ENCODE data around the gene CXCL6.

Gene CXCL6

DNA sequence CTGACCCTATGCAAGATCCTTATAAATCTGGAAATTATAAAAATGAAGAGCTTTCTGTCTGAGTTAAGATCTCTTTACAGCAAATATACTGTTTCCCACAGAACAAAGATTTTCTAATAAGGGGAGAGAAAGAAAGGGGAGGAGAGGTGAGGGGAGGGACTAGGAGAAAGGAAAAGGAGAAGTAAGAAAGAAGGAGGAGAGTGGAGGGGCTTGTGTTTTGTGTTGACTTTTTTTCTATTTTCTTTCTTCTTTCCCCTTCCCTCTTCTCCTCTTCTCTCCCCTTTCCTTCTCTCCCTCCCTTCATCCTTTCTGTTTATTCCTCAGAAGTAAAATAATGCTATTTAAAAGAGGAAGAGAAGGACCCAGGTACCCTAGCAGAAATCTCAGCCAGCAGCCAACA, 6.2 kb downstream of the CXCL6 start:
- DNase-seq (ENCODE audit: low read depth, low spot score): no peak

DNA sequence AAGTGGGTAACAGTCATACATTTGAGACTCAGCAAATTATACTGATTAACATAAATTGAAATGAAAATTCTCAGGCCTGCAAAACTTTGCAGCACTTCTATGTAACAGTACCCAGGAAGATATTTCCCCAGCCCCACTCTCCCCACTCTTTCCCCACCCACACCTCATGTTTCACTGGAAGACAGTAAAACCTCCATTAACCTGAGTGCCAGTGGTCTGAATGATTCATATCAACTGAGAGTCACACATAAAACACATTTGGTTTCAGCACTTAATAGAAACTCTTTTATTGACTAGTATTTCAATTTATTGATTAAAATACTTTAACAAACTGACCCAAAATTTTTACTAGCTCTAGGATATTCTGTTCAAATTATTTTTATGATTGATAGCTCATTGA, 6.9 kb downstream of the CXCL6 start:
- no peak for DNase-seq (ENCODE audit: low read depth, low spot score)

DNA sequence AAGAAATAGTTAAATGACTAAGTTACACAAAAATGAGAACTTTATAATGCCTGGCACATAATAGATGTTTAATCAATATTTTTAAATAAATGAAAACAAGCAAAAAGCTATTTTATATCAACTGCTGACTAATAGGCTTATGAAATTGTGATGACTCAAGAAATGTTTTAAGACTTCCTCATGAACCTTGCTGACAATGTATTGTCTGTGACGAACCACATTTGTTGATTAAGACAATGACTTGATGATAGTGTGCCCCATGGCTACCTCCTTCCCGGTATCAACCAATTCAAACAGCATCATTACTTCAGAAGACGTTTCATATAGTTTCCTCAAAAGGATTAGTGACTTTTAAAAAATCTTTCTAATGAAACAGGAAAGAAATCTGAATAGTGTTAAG, 7.9 kb downstream of the CXCL6 start:
- no peak for DNase-seq (ENCODE audit: low read depth, low spot score)

DNA sequence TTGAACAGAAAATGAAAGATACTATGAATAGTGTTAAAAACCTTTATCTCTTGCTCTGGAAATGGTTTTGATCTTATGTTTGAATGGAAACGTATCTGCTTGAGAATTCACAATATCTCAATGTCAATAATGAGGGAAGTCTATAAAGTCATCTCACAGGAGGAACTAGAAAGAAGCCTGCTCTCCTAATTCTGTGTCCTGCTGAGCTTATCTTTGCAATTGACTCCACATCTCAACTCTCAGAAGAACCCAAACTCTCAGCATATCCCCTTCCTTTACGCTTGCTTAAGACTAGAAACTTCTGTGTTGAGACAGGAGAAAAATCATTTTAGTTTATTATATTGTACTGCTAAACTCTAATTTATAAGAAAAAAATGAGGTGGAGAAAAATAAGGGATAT, 8.3 kb downstream of the CXCL6 start:
- DNase-seq (ENCODE audit: low read depth, low spot score): no peak

DNA sequence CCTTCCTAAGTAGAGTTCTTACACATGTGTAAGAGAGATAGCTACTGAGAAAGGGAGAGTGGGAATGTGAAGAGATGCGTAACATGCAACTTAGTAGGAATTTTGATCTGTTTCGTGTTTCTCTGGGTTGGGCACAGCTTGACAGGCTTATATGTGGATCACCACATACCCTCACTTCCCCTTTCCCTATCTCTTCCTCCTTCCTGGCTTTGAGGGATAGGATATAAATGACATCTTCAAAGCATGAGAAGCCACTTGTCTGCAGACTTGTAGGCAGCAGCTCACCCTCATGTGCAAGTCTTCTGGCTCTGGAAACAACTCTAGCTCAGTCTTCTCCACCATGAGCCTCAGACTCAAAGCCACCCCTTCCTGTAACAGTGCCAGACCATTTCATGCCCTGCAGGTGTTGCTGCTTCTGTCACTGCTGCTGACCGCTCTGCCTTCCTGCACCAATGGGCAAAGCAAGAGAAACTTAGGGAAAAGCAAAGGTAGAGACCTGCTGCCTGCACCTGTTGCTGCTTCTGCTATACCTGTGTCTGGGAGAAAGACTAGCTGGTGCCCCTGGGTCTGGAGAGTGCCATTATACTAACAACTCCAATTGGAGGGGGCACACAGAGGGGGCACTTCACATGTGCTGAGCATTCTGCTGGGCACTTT, 11.2 kb downstream of the CXCL6 start:
- DNase-seq (ENCODE audit: low read depth, low spot score): no peak

DNA sequence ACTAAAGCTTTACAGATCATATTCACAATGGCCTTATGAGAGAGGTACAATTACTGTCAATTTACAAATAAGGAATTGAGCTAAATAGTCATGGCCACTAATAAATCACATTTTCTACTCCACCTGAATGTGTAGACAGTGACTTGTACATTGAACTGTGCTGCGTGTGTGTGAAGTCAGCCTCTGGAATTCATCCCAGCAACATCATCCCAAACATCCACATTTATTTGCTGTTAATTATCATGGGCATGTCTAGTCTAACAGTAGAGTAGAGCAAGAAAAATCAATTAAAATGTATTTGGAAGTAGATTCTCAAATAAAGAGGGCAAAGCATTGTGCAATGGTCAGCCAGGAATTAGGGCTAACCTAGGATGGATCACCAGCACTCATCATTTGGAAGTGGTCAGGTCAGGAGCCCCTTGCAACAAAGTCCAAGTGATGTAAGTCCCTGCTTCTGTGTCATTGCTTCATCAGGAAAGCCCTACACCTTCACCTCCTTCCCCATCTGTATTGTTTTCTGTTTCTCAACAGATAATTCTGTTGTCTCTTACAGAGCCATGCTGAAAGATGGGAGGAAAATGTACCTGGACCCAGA, 11.8 kb downstream of the CXCL6 start:
- no peak for DNase-seq (ENCODE audit: low read depth, low spot score)

DNA sequence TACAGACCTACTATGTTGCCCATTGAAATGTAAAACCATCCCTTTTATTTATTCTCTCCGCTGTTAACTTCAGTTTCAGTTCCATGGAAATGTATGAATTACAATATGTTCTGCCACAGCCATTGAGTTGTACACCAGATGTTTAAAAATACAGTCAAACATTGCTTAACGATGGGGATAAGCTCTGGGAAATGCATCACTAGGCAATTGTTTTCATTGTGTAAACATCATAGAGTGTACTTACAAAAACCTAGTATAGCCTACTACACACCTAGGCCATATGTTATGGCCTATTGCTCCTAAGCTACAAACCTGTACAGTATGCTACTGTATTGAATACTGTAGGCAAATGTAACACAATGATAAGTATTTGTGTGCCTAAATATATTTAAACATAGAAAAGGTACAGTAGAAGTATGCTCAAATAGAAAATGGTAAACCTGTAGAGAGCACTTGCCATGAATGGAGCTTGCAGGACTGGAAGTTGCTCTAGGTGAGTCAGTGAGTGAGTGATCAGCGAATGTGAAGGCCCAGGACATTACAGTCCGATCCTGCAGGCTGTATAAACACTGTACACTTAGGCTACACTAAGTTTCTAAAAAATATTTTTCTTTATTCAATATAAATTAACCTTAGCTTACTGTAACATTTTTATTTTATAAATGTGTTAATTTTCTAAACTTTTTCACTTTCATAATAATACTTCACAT, 13.9 kb downstream of the CXCL6 start:
- DNase-seq (ENCODE audit: low read depth, low spot score): no peak

DNA sequence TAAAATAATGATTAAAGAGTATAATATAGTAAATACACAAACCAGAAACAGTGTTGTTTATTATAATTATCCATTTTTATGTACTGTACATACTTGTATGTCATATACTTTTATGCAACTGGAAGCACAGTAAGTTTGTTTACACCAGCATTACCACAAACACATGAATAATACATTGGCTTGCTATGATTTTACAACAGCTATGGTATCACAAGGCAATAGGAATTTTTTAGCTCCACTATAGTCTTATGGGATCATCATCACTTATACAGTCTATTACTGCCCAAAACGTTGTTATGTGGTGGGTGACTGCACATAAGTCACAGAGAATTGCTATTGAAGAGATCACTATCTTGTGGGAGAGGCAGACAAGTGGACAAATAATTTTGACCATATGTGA, 14.8 kb downstream of the CXCL6 start:
- DNase-seq (ENCODE audit: low read depth, low spot score): no peak

DNA sequence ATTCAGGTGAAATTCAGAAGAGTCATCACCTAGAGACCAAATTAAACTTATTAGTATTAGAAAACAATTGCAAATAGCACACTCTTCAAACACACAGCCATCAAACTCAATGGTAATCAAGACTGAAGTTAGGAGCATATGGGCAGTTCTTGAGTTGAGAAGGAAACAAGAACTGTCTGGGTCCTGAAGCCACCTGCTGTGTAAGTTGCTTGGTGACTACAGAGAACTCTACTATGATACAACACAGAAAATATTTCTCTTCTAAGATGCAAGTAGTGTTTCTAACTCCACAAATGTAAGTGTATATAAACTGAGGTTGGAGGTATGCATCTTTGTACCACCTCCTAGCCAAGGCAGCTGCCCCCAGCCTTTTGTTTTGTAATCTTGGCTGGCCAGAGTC, 16.3 kb downstream of the CXCL6 start:
- DNase-seq (ENCODE audit: low read depth, low spot score): no peak

DNA sequence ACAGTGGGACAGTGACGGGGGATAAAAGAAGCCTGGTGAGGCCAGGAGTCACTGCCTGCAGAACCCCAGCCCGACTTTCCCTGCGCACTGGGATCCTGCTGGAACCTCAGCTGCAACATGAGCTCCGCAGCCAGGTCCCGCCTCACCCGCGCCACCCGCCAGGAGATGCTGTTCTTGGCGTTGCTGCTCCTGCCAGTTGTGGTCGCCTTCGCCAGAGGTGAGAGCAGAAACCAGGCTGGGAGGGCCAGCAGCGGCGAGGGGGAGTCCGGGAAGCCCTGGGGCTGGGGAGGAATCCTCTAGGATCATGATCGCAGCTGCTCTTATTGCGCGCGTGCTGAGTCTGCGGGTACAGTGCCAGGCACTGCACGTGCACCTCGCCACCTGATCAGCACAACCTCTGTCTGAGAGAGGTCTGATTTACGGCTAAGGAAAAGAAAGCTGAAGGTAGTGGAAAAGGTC, 16.8 kb downstream of the CXCL6 start, which contains the start of gene PF4V1:
Gene PF4V1 (plus strand): TSS at position 51 of the 459 bp plus-strand sequence. CDS start 67 bp downstream, at position 118.
- DNase-seq (ENCODE audit: low read depth, low spot score): no peak

DNA sequence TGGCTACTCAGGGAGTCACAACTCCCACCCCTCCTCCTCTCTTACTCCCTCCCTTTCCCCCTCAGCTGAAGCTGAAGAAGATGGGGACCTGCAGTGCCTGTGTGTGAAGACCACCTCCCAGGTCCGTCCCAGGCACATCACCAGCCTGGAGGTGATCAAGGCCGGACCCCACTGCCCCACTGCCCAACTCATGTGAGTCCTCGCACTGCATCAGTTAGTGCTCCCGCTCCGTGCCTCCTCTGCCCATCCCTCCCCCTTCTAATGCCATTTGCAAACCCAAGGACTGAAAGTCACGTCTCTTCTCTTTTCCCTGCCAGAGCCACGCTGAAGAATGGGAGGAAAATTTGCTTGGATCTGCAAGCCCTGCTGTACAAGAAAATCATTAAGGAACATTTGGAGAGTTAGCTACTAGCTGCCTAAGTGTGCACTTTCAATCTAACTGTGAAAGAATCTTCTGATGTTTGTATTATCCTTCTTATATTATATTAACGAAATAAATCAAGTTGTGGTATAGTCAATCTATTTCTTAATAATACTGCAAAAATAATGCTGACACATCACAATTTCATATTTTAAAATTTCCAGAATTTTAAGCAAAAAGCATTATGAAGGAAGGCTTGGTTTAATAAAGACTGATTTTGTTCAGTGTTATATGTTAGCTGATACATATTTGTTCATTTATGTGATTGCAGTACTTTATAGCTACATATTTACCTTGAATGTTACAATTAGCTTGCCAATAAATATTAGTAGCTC, 17.4 kb downstream of the CXCL6 start:
- no peak for DNase-seq (ENCODE audit: low read depth, low spot score)

DNA sequence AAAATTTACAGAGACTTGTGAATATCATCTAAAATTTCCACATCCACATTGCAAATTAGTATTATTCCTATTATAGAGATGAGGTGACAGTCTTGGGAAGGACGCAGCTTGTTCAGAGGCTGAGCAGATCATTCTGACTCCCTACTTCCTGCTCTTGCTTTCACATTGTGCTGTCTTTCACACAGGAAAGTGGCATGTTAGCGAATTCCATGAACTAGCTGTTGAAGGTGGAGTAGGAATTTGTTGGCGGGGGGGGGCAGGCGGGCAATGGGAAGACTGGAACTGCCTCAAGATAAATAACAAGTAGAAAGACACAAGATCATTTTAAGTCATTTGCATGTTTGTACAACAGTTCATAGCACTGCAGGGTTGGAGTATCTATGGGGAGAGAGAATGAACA, 18.9 kb downstream of the CXCL6 start:
- DNase-seq (ENCODE audit: low read depth, low spot score): no peak

DNA sequence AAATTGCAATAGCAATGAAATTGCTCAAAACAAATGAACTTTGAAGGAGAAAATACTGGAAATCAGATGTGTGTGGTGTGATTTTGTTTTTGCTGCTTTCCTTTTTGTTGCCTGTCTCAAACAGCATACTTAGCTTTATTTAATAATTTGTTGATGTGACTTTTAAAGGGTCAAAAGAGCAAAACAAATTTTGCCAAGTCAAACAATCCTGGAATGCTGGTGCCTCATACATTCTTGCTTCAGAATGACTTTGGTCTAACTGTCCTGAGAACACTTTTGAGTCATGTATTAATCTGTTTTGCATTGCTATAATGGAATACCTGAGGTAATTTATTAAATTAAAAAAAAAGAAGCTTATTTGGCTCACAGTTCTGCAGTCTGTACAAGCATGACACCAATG, 20.0 kb downstream of the CXCL6 start:
- DNase-seq (ENCODE audit: low read depth, low spot score): no peak

DNA sequence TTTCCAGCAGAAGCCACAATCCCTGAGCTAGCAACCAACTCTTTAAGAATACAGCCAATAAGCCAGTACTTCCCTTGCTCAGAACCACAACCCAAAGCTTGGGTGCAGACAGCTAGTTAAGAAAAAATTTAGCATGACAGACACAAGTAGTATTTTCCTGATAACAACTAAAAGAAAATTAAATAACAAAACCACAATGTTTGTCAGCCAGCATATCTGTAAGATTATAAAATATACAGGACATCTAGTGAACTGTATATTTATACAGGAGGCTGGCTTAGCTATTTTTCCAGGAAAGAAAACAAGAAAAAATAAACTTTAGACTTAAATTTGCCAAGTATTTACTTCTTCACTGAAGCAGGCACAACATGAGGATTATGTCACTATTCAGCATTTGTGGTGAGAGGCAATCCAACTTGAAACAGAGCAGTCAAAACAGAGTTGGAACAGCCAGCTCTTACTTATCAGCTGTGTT, 23.2 kb downstream of the CXCL6 start:
- DNase-seq (ENCODE audit: low read depth, low spot score): no peak

DNA sequence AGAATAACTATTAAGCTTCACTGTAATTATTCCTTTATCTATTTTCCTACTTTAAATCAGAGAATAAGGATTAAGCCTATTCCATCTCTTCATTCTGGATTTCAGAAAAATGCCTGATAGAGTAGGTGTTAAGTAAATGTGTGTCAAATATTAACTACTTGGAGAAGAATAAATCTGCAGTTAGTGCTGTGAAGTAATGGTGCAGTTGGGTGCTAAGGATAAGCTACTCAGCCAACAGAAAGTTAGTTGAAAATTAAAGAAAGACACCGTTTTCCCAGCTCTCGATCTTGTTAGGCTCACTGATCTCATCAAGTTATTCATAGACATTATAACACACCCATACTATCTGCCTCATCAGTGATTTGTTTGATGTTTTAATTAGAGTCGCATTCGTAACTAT, 23.7 kb downstream of the CXCL6 start:
- DNase-seq (ENCODE audit: low read depth, low spot score): no peak

DNA sequence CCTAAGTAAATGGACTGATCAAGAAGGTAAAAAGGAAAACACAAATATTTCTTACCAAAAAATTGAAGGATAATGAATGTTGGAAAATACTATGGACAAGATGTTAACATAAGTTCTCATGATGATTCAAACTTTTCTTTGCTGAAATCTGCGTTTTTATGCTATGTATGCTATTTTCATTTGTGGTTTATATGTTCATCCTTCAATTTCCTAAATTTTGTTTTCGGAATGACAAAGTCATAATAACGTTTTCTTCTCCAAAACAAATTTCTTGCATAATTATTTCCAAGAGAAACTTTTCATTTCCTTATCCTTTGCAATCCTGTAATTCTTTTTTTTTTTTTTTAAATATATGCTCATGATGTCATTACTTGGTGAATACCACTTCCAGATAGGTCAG, 24.4 kb downstream of the CXCL6 start:
- no peak for DNase-seq (ENCODE audit: low read depth, low spot score)

DNA sequence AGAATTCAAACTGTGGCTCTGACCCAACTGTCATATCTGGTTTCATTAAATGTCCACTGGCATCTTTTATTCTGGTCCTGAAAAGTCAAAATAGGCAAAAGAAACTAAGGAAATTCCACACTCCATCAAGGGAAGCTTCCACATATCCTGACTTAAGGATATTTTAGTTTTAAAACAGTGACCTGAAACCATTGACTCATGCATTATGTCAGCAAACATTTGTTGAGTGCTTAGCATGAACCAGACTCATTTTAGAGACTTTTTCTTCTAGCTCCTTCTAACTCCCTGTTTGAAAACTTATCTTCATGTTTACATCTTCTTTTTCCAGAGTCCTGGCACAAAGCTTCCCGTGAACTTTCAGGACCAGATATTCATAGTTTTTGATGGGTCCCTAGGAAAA, 25.8 kb downstream of the CXCL6 start:
- no peak for DNase-seq (ENCODE audit: low read depth, low spot score)

DNA sequence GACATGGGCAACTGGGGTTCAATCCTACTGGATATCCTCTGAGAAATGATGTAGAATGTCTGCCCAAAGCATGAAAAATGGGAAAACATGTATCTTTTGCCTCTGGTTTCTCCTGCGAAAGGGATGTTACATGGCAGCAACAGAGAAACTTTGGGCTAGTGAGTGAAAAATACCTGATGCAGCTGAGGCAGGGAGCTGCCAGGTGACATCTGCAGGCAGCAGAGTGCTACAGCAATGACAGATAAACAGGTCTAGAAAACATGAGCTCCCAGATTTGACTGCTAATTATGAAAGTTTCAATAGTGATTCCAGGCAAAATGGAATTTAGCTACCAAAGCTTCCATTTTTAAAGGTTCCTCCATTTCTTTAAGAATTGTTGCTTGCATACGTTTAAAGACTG, 27.9 kb downstream of the CXCL6 start:
- DNase-seq (ENCODE audit: low read depth, low spot score): no peak

DNA sequence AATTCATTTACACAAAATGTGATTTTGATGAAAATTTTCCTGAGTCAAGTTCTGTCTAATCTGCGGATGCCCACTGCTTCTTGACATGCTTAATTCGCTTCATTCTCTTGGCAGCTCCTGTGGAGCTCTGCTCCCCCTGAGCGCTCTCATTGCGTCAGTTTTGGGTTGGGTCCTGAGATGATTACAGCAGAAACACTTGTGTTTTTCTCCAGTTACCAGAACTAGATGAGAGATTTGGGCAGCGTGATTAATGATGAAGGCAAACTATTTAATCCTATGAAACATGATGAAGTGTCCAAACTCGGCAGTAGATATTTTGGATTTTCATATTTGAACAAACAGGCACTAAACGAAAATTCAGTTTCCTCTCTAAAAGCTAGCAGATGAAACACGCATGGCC, 28.5 kb downstream of the CXCL6 start:
- DNase-seq (ENCODE audit: low read depth, low spot score): no peak

DNA sequence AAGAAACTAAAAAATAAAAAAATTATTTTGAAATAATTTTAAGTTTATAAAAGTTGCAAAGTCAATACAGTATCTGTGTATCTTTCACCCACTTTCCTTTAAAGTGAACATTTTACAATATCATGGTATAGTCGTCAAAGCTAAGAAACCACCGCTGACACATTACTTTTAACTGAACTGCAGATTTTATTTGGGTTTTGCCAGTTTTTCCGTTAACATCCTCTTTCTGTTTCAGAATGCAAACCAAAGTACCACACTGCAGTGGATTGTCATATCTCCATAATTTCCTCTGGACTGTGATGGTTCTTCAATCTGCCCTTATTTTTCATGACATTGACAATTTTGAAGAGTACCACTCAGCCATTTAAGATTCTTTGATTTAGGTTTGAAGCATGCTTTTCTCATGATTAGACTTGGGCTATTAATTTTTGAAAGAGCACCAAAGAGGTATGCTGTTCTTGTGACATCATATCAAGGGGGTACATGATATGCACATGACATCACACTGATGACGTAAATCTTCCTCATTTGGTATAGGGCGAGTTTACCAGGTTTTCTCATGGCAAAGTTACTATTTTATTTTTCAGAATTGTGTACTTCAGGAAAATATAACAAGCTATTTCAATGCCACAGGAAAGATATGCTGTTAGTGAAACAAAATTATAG, 29.1 kb downstream of the CXCL6 start:
- no peak for DNase-seq (ENCODE audit: low read depth, low spot score)

DNA sequence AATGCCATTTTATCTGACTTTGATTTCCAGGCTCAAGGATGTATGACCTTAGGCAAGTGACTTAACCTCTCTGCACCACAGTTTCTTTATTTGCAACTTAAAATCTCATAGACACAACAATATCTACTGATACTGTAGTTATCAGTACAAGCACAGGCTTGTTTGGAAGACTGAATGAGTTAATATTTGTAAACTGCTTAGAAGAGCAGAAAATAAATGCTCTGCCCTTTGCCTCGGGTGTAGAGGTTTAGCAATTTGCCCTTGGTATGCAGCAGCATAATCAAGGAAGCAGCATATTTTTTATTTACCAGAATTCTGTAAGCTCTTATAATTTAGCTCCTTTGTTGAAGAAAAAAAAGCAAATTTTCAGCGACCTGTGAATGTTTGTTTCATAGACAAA, 29.8 kb downstream of the CXCL6 start:
- no peak for DNase-seq (ENCODE audit: low read depth, low spot score)

DNA sequence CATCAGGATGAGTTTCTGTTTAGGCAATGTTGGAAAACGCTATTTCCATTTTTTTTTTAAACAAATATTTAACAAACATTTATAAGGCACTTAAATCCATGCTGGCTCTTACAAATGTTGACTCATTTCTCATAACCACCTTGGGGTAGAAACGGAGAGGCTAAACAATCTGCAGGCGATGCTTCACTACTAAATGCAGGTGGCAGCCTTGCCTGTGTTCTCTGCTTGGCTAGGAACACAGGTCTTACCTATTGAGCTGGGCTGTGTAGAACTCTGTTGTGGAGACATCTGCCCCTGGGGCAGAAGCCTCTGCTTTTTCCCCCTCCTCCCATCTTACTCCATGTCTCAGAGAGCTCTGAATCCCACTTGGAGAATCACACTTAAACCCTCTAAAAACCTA, 31.3 kb downstream of the CXCL6 start:
- DNase-seq (ENCODE audit: low read depth, low spot score): no peak

Data from brain pericyte (primary cell).